ENCODE measurements around the gene TNNI2.

The TNNI2 gene

DNA sequence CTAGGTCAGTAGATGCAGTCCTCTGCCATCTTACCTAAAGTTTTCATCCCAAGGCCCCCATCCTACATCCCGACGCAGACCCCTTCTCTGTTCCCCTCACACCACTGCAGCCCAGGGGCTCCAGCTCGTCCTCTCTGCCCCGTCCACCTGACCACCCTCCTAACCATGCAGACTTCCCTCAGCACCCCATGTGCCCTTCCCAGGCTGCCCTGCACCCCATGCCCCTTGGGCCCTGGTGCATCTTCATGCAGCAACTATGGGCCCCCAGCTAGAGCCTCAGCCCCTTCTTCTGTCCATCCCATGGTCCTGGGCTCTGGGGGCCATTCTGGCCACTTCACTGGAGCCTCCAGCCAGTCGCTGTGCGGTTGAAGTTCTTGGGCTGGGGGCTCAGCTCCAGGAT, 50.0 kb downstream of the TNNI2 start:
- DNase-seq (ENCODE audit: low read depth) = no peak

- DNase-seq (ENCODE audit: low read depth) = peak; percentile 57
These were observed 50.6 kb downstream of the TNNI2 start for GRCh38 chr11:1889224-1889930.

GRCh38 chr11:1889941-1890855, 51.4 kb downstream of the TNNI2 start:
- no peak for DNase-seq (ENCODE audit: low read depth)

Measured in T follicular helper cell (primary cell).